Measurements from ENCODE around the gene OSBPL6.
"Not testable (repeated sequence)": the region's sequence is repeated elsewhere in the genome, so short reads cannot be mapped to it uniquely, and the experiment has no call there.

Gene OSBPL6

GRCh38 chr2:178403671-178404306 is 209.5 kb downstream of the OSBPL6 start:
- DNase-seq (ENCODE audit: low read depth), result no peak

GRCh38 chr2:178404368-178404767 is 210.1 kb downstream of the OSBPL6 start:
- no peak for DNase-seq (ENCODE audit: low read depth)

- DNase-seq (ENCODE audit: low read depth), result no peak
Measured at GRCh38 chr2:178409261-178409660, 214.9 kb downstream of the OSBPL6 start.

GRCh38 chr2:178412047-178412446 is 217.7 kb downstream of the OSBPL6 start:
- DNase-seq (ENCODE audit: low read depth), result no peak

- DNase-seq (ENCODE audit: low read depth), result not testable (repeated sequence)
Measured at GRCh38 chr2:178412453-178412852, 218.1 kb downstream of the OSBPL6 start.

GRCh38 chr2:178413472-178414265 is 219.4 kb downstream of the OSBPL6 start:
- peak; percentile 64 for DNase-seq (ENCODE audit: low read depth)

- DNase-seq (ENCODE audit: low read depth), result peak; percentile 56
Measured at GRCh38 chr2:178414266-178415247, 220.2 kb downstream of the OSBPL6 start.

- DNase-seq (ENCODE audit: low read depth), result no peak
Measured at GRCh38 chr2:178415979-178416378, 221.7 kb downstream of the OSBPL6 start.

GRCh38 chr2:178417916-178418315 is 223.6 kb downstream of the OSBPL6 start:
- no peak for DNase-seq (ENCODE audit: low read depth)

- no peak for DNase-seq (ENCODE audit: low read depth)
Measured at GRCh38 chr2:178418426-178418825, 224.1 kb downstream of the OSBPL6 start.

- no peak for DNase-seq (ENCODE audit: low read depth)
Measured at GRCh38 chr2:178419123-178419522, 224.8 kb downstream of the OSBPL6 start.

- DNase-seq (ENCODE audit: low read depth), result no peak
Measured at GRCh38 chr2:178420463-178420999, 226.2 kb downstream of the OSBPL6 start.

GRCh38 chr2:178422097-178422496 is 227.8 kb downstream of the OSBPL6 start:
- no peak for DNase-seq (ENCODE audit: low read depth)

GRCh38 chr2:178423746-178424145 is 229.4 kb downstream of the OSBPL6 start:
- not testable (repeated sequence) for DNase-seq (ENCODE audit: low read depth)

- DNase-seq (ENCODE audit: low read depth), result no peak
Measured at GRCh38 chr2:178425255-178425827, 231.0 kb downstream of the OSBPL6 start.

GRCh38 chr2:178426388-178426787 is 232.1 kb downstream of the OSBPL6 start:
- DNase-seq (ENCODE audit: low read depth), result no peak

GRCh38 chr2:178427458-178427857 is 233.1 kb downstream of the OSBPL6 start:
- no peak for DNase-seq (ENCODE audit: low read depth)

GRCh38 chr2:178428396-178428806 is 234.1 kb downstream of the OSBPL6 start:
- DNase-seq (ENCODE audit: low read depth), result no peak

GRCh38 chr2:178429336-178429735 is 235.0 kb downstream of the OSBPL6 start:
- DNase-seq (ENCODE audit: low read depth), result no peak

GRCh38 chr2:178436662-178437061 is 242.3 kb downstream of the OSBPL6 start:
- DNase-seq (ENCODE audit: low read depth), result no peak

- no peak for DNase-seq (ENCODE audit: low read depth)
Measured at GRCh38 chr2:178441426-178441825, 247.1 kb downstream of the OSBPL6 start.

All from stimulated activated CD4-positive, alpha-beta T cell treated with anti-CD3 and anti-CD28 coated beads, Interleukin-2, amount 100 ng/mL, for 4 hours (primary cell).